H1 (cell line): ENCODE measurements around the gene EPHA1. TPM values are rescaled to one million over a fixed set of nuclear protein-coding genes. Genes with fewer than 3 reads are reported as not detected.

ENCODE experiments used
- CTCF ChIA-PET: fragments of 300-600 bp; sonication (Branson Sonifier 250); formaldehyde crosslinking; loops from one replicate; lab custom pipeline; 2021; ENCODE audit not compliant: partially characterized antibody; lab: Charles Lee
- POLR2A ChIA-PET: fragments of 300-600 bp; sonication (Branson Sonifier 250); formaldehyde crosslinking; loops from one replicate; lab custom pipeline; 2021; ENCODE audit warnings: inconsistent platforms; ENCODE audit not compliant: partially characterized antibody; lab: Charles Lee
- DNase-seq, 2 experiments: peaks; one replicate each; pipeline versions ENCODE4 v3.0.0 to v3.0.0-alpha.2; 2010 to 2022; ENCODE audit warnings: low spot score in 2 of 2, low read depth in 1 of 2, mixed read lengths in 1 of 2
- FAIRE-seq: peaks from 2 replicates; lab custom pipeline; 2011; peaks lifted over from hg19 to GRCh38; lab: Jason Lieb, UNC
- H2AFZ ChIP-seq: 2 replicates; pipeline ENCODE4 v1.8.1; 2012; ENCODE audit warnings: low read length, inconsistent platforms
- H2AK5ac ChIP-seq: 2 replicates; pipeline ENCODE4 v1.6.1; 2013; ENCODE audit warnings: low read depth, low read length
- H2BK120ac ChIP-seq: replicated peaks from 2 replicates; pipeline ENCODE3; 2013; ENCODE audit warnings: low read depth, low read length, inconsistent platforms
- H2BK12ac ChIP-seq: 2 replicates; pipeline ENCODE4 v1.6.1; 2013; ENCODE audit warnings: low read depth, low read length
- H2BK15ac ChIP-seq: 2 replicates; pipeline ENCODE4 v1.6.1; 2013; ENCODE audit warnings: low read length
- H2BK20ac ChIP-seq: 2 replicates; pipeline ENCODE4 v1.6.1; 2013; ENCODE audit warnings: low read length
- H2BK5ac ChIP-seq: 2 replicates; pipeline ENCODE4 v1.6.1; 2013; ENCODE audit warnings: low read depth, low read length
- H3K14ac ChIP-seq: 2 replicates; pipeline ENCODE4 v1.6.1; 2013; ENCODE audit warnings: inconsistent platforms; ENCODE audit not compliant: insufficient read length
- H3K18ac ChIP-seq: 2 replicates; pipeline ENCODE4 v1.6.1; 2013; ENCODE audit warnings: low read length; ENCODE audit errors: extremely low read depth
- H3K23ac ChIP-seq: 2 replicates; pipeline ENCODE4 v1.6.1; 2013; ENCODE audit warnings: inconsistent platforms; ENCODE audit not compliant: insufficient read length
- H3K23me2 ChIP-seq: 2 replicates; pipeline ENCODE4 v1.6.1; 2013; ENCODE audit warnings: low read depth, low read length
- H3K27ac ChIP-seq: 2 replicates; pipeline ENCODE4 v1.6.1; 2011; ENCODE audit warnings: low read depth, low read length, inconsistent platforms
- H3K27me3 ChIP-seq, 4 experiments: replicated peaks in 1 of 4; 1 replicate in 1 of 4; 2 replicates in 3 of 4; pipeline versions ENCODE4 v1.6.1 to v1.8.1; 2011 to 2013; ENCODE audit warnings: low read length in 3 of 4, mild to moderate bottlenecking in 3 of 4, inconsistent platforms in 2 of 4, mixed read lengths in 2 of 4, moderate library complexity in 1 of 4; ENCODE audit not compliant: control insufficient read depth in 3 of 4, insufficient read depth in 3 of 4; ENCODE audit errors: extremely low read depth in 1 of 4
- H3K36me3 ChIP-seq, 4 experiments: 2 replicates each; pipeline versions ENCODE4 v1.6.1 to v1.8.1; 2011 to 2013; ENCODE audit warnings: mild to moderate bottlenecking in 4 of 4, low read length in 3 of 4, moderate library complexity in 2 of 4, control low read depth in 1 of 4, inconsistent platforms in 1 of 4; ENCODE audit not compliant: insufficient read depth in 4 of 4, control insufficient read depth in 2 of 4
- H3K4ac ChIP-seq: replicated peaks from 2 replicates; pipeline ENCODE3; 2013; ENCODE audit warnings: low read length, low read depth, mixed read lengths, inconsistent platforms; ENCODE audit not compliant: insufficient read length
- H3K4me1 ChIP-seq, 4 experiments: replicated peaks in 1 of 4; 1 replicate in 1 of 4; 2 replicates in 3 of 4; pipeline versions ENCODE4 v1.6.1 to v1.8.1; 2011 to 2013; ENCODE audit warnings: low read length in 3 of 4, inconsistent platforms in 2 of 4, mixed read lengths in 1 of 4; ENCODE audit not compliant: insufficient read depth in 4 of 4, control insufficient read depth in 3 of 4
- H3K4me2 ChIP-seq, 2 experiments: 2 replicates each; pipeline versions ENCODE4 v1.6.1 to v1.8.1; 2011 to 2013; ENCODE audit warnings: low read depth in 2 of 2, low read length in 2 of 2, control low read depth in 1 of 2, inconsistent platforms in 1 of 2, mild to moderate bottlenecking in 1 of 2; ENCODE audit not compliant: insufficient read depth in 1 of 2
- H3K4me3 ChIP-seq, 4 experiments: fragments of 200-600, 300-600 bp in 1 of 4; sonication (generic), shearing (Covaris generic), sonication (Bioruptor Twin) in 1 of 4; 2 replicates each; pipeline versions ENCODE4 v1.5.1 to v1.8.1; 2011 to 2016; ENCODE audit warnings: low read length in 4 of 4, low read depth in 3 of 4, control low read depth in 2 of 4, inconsistent platforms in 2 of 4, mild to moderate bottlenecking in 2 of 4, mixed read lengths in 1 of 4, moderate library complexity in 1 of 4; ENCODE audit not compliant: insufficient read depth in 2 of 4; ENCODE audit errors: extremely low read depth in 1 of 4
- H3K56ac ChIP-seq: replicated peaks from 2 replicates; pipeline ENCODE3; 2013; ENCODE audit warnings: low read depth, mild to moderate bottlenecking, mixed read lengths, low read length, inconsistent platforms; ENCODE audit not compliant: insufficient read length
- H3K79me1 ChIP-seq: 2 replicates; pipeline ENCODE4 v1.6.1; 2013; ENCODE audit warnings: low read depth, low read length, control low read depth
- H3K79me2 ChIP-seq, 2 experiments: 2 replicates each; pipeline versions ENCODE4 v1.6.1 to v1.8.1; 2012 to 2013; ENCODE audit warnings: low read length in 2 of 2, mild to moderate bottlenecking in 2 of 2, inconsistent platforms in 1 of 2; ENCODE audit not compliant: insufficient read depth in 2 of 2, control insufficient read depth in 1 of 2
- H3K9ac ChIP-seq, 4 experiments: replicated peaks in 1 of 4; 1 replicate in 1 of 4; 2 replicates in 3 of 4; pipeline versions ENCODE4 v1.6.1 to v1.8.1; 2011 to 2013; ENCODE audit warnings: low read depth in 3 of 4, low read length in 3 of 4, control low read depth in 2 of 4, mild to moderate bottlenecking in 2 of 4, moderate library complexity in 2 of 4, inconsistent platforms in 1 of 4; ENCODE audit errors: extremely low read depth in 1 of 4
- H3K9me3 ChIP-seq, 2 experiments: 2 replicates each; pipeline versions ENCODE4 v1.6.1 to v1.8.1; 2012 to 2013; ENCODE audit warnings: mild to moderate bottlenecking in 2 of 2, moderate library complexity in 2 of 2, control low read depth in 1 of 2, inconsistent platforms in 1 of 2, low read depth in 1 of 2, low read length in 1 of 2, mixed read lengths in 1 of 2; ENCODE audit not compliant: insufficient read depth in 2 of 2
- H4K20me1 ChIP-seq, 2 experiments: replicated peaks in 1 of 2; 2 replicates each; pipeline versions ENCODE3 to v1.8.1; 2011 to 2013; ENCODE audit warnings: inconsistent platforms in 2 of 2, low read length in 2 of 2, mild to moderate bottlenecking in 1 of 2; ENCODE audit not compliant: insufficient read depth in 2 of 2, control insufficient read depth in 1 of 2
- H4K5ac ChIP-seq: 2 replicates; pipeline ENCODE4 v1.6.1; 2013; ENCODE audit warnings: low read length, low read depth, mixed read lengths, inconsistent platforms; ENCODE audit not compliant: insufficient read length
- H4K8ac ChIP-seq: 2 replicates; pipeline ENCODE4 v1.8.0; 2013; ENCODE audit warnings: mild to moderate bottlenecking, moderate library complexity, low read length, inconsistent platforms; ENCODE audit not compliant: insufficient read depth; ENCODE audit errors: extremely low read depth
- H4K91ac ChIP-seq: replicated peaks from 2 replicates; pipeline ENCODE3; 2013; ENCODE audit warnings: low read length, mixed read lengths, inconsistent platforms; ENCODE audit not compliant: insufficient read length
- CTCF ChIP-seq, 3 experiments: IDR thresholded peaks; 1 replicate in 2 of 3; 2 replicates in 1 of 3; pipeline versions ENCODE4 v1.5.1 to v1.6.1; 2011; ENCODE audit warnings: low read length in 3 of 3, mild to moderate bottlenecking in 3 of 3, inconsistent platforms in 2 of 3, low read depth in 1 of 3, moderate library complexity in 1 of 3; ENCODE audit not compliant: insufficient read depth in 1 of 3; ENCODE audit errors: control extremely low read depth in 1 of 3
- KDM1A ChIP-seq: fragments of 200-600, 300-600 bp; sonication (generic); IDR thresholded peaks from 2 replicates; pipeline ENCODE4 v1.7.1; 2016; ENCODE audit warnings: mild to moderate bottlenecking, low read length, borderline replicate concordance
- POLR2A ChIP-seq, 2 experiments: IDR thresholded peaks; 1 replicate in 1 of 2; 2 replicates in 1 of 2; pipeline ENCODE4 v1.6.1; 2011; ENCODE audit warnings: low read depth in 2 of 2, low read length in 2 of 2, mild to moderate bottlenecking in 2 of 2; ENCODE audit errors: control extremely low read depth in 1 of 2
- RAD21 ChIP-seq, 2 experiments: IDR thresholded peaks in 1 of 2; conservative IDR thresholded peaks in 1 of 2; 2 replicates each; pipeline ENCODE4 v1.6.1; 2011; ENCODE audit warnings: low read depth in 2 of 2, low read length in 2 of 2, improper control_type of control experiment in 1 of 2, inconsistent platforms in 1 of 2, mild to moderate bottlenecking in 1 of 2, moderate library complexity in 1 of 2
- WGBS, 2 experiments: shearing (Covaris generic) in 1 of 2; methylation state at CpG; one replicate each; pipeline versions ENCODE4 v1.1.6 to v1.1.7; 2013 to 2015; ENCODE audit warnings: low lambda C conversion rate in 2 of 2, mixed read lengths in 2 of 2, inconsistent platforms in 1 of 2, low coverage in 1 of 2, missing lambda C conversion rate in 1 of 2; ENCODE audit not compliant: insufficient replicate concordance in 2 of 2, insufficient coverage in 1 of 2, insufficient read length in 1 of 2; ENCODE audit errors: extremely low coverage in 1 of 2, missing lambda C conversion rate in 1 of 2; 5-methylcytosine and 5-hydroxymethylcytosine counted together
- polyA plus RNA-seq, 7 experiments: library from polyadenylated mRNA; depleted of rRNA in 3 of 7; stranded (reverse) in 5 of 7; unstranded in 2 of 7; fragments of >200 nt in 5 of 7; fragments of 200-250 nt in 2 of 7; gene quantifications; 1 replicate in 5 of 7; 2 replicates in 1 of 7; 4 replicates in 1 of 7; pipeline versions ENCODE4 v1.2.1 to v1.2.3, GENCODE V29; 2011 to 2013; ENCODE audit warnings: missing spikeins in 2 of 7, mixed read lengths in 2 of 7
- total RNA-seq: library from RNA; stranded (reverse); fragmentation: NEBNext Ultra II Directional; extraction: Animal tissue kit (Norgen Biotek cat#: 25700); gene quantifications from 2 replicates; pipeline ENCODE4 v1.2.1, GENCODE V29; 2021

EPHA1 gene
- total and polyA plus RNA-seq, 2 of the 8 experiments (the other 6 are each of a cell fraction or from before 2014, with no cell fraction given) = 86.5 to 133 TPM

GRCh38 chr7:143416565-143417149 lies 8.0 kb upstream of the EPHA1 start:
- Histone ChIP-seq H2BK5ac (no peak overlapping the region), H3K4me2 (no peak overlapping the region), H2BK12ac (no peak overlapping the region), H3K56ac (no peak overlapping the region), H2AK5ac (no peak overlapping the region), H4K8ac (no peak overlapping the region), H4K5ac (no peak overlapping the region), H3K9me3 (peaks cover 0 to 5% of the 10 kb centered on the region in 2 experiments; a peak in 2 of 4 replicates), H3K14ac (no peak overlapping the region), H3K4me3 (no peak overlapping the region), H3K18ac (no peak overlapping the region), H3K23me2 (no peaks in the 10 kb centered on the region), H4K91ac (no peak overlapping the region), H3K4ac (no peak overlapping the region), H2BK120ac (no peak overlapping the region), H2BK15ac (no peak overlapping the region), H3K36me3 (no peaks in the 10 kb centered on the region), H3K23ac (no peak overlapping the region), H4K20me1 (no peaks in the 10 kb centered on the region), H2BK20ac (no peak overlapping the region), H3K27me3 (no peaks in the 10 kb centered on the region), H3K9ac (no peak overlapping the region), H3K27ac (no peak overlapping the region), H3K4me1 (peaks cover 3 to 8% (median 6%) of the 10 kb centered on the region in 4 experiments; a peak in 6 of 7 replicates), H2AFZ (no peak overlapping the region), H3K79me2 (no peaks in the 10 kb centered on the region), H3K79me1 (no peaks in the 10 kb centered on the region)
- WGBS, 2 experiments = 17% methylated on average over 3 of the region's 3 CpGs; no CpG with 5 or more reads in 1 of the 2 experiments
- FAIRE-seq (no peak), DNase-seq (no peak)
- TF ChIP-seq RAD21 (IDR thresholded peaks at IDR 0.05 in 1 of 2, conservative IDR thresholded peaks at IDR 0.05 in 1 of 2; ENCODE audit: low read depth in 2 of 2, low read length in 2 of 2) = peak; percentile 50 to 56
- no peak for TF ChIP-seq KDM1A
- TF ChIP-seq CTCF (IDR thresholded peaks at IDR 0.05; ENCODE audit: control extremely low read depth in 1 of 3, insufficient read depth in 1 of 3, low read depth in 1 of 3, low read length in 3 of 3) = peak in 2 of 3 experiments; percentile 45 to 48; a peak in 3 of 4 replicates
- TF ChIP-seq POLR2A (IDR thresholded peaks at IDR 0.05; ENCODE audit: control extremely low read depth in 1 of 2, low read depth in 2 of 2, low read length in 2 of 2) = no peak
- CTCF ChIA-PET = interaction anchor here (0.7 to 5.2 kb wide), 49 partner anchors 8 to 177 kb away, joined by 3 to 65 read pairs (median 4); partner anchors contain the start of genes EPHA1 and TAS2R60
- POLR2A ChIA-PET = interaction anchor here (0.8 to 1.9 kb wide), 7 partner anchors 8 to 35 kb away, joined by 3 to 9 read pairs (median 5); partner anchors contain the start of gene EPHA1
